PC-3 (cell line): ENCODE results near the gene DZIP1.

ENCODE experiments used
- EZH2 ChIP-seq: fragments of 300-600 bp; sonication (generic); IDR thresholded peaks from one replicate; pipeline ENCODE4 v1.6.1; 2017; ENCODE audit warnings: antibody characterized with exemption, mild to moderate bottlenecking, low read length; ENCODE audit not compliant: unreplicated experiment
- EZH2phosphoT487 ChIP-seq: fragments of 300-600 bp; sonication (generic); IDR thresholded peaks from 2 replicates; pipeline ENCODE4 v1.6.1; 2018; ENCODE audit warnings: mild to moderate bottlenecking, antibody characterized with exemption, low read length, borderline replicate concordance
- TF ChIP-seq, protein P1 (sequence below): fragments of 300-600 bp; sonication (generic); conservative IDR thresholded peaks from 2 replicates; pipeline ENCODE4 v1.5.1; 2017; ENCODE audit warnings: antibody characterized with exemption, low read depth, mild to moderate bottlenecking, low read length

DNA sequence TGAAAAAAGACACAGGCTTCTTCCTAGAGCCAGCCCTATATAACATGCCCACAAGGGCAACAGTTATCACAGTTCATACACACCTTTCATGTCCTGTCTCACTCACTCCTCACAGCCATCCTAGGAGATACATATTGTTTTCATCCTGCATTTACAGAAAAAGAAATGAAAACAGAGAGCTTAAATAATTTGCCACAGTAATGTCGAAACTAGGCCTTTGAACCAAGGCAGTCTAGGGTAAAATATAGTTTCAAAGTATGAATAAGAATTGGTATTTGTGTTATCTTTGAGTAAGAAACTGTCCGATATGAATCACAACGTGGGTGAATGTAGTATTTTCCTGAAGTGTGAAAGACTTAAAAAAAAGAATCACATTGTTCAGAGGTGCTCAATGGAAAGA lies 65.2 kb downstream of the DZIP1 start:
- TF ChIP-seq, protein P1, sequence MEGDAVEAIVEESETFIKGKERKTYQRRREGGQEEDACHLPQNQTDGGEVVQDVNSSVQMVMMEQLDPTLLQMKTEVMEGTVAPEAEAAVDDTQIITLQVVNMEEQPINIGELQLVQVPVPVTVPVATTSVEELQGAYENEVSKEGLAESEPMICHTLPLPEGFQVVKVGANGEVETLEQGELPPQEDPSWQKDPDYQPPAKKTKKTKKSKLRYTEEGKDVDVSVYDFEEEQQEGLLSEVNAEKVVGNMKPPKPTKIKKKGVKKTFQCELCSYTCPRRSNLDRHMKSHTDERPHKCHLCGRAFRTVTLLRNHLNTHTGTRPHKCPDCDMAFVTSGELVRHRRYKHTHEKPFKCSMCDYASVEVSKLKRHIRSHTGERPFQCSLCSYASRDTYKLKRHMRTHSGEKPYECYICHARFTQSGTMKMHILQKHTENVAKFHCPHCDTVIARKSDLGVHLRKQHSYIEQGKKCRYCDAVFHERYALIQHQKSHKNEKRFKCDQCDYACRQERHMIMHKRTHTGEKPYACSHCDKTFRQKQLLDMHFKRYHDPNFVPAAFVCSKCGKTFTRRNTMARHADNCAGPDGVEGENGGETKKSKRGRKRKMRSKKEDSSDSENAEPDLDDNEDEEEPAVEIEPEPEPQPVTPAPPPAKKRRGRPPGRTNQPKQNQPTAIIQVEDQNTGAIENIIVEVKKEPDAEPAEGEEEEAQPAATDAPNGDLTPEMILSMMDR = no peak
- TF ChIP-seq EZH2 = no peak
- TF ChIP-seq EZH2phosphoT487 = no peak
